DMS153 treated with DMSO at 0.1 percent for 48 hours (cell line): ENCODE data around the gene DNAH17.

Experiments
- DNase-seq: peaks from one replicate; lab custom pipeline; 2025; ENCODE audit not compliant: unreplicated experiment; lab: John Stamatoyannopoulos, UW

The DNAH17 gene

DNA sequence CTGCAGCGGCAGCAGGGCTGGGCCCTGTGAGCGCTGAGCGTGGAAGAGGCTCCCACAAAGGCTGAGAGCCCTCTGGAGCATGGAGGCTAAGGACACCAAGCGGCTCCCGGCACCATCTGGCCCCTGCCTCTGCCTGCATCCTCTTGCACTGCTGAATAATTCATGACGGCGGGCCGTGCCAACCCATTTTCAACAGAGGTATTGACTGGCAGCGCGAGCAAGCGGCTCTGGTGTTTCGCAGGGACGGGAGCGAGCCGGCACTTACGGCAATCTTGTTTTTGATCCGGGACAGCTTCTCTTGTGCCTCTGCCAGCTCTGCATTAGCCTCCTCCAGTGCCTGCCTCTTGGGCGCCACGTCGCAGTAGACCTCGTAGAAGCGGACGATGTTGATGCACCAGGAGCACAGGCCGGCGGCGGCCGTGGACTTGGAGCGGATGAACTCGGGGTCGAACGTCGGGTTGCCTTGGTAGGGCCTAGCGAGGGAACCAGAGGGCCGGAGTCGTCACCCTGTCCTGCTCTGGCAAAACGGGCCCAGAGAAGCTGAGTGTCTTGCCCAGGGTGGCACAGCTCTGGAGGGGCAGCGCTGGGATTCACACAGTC, 118.4 kb downstream of the DNAH17 start:
- peak; percentile 5 for DNase-seq

DNA sequence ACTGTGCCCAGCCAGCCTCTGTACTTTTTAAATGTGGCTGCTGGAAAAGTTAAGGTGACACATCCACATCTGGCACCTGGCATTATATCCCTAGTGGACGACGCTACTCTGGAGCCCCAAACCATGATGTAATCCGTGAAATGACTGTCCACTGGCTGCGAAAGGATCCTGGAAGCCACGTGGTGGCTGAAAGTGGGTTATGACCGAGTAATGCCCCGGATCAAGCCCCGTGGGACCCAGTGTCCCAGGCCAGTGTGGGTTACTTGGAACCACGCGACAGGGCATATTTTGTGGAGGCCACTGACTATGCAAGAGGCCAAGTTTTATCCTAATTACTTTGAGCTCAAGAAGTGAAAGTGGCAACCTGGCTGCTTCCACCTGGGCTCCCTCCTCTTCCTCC, 119.1 kb downstream of the DNAH17 start:
- DNase-seq: no peak

DNA sequence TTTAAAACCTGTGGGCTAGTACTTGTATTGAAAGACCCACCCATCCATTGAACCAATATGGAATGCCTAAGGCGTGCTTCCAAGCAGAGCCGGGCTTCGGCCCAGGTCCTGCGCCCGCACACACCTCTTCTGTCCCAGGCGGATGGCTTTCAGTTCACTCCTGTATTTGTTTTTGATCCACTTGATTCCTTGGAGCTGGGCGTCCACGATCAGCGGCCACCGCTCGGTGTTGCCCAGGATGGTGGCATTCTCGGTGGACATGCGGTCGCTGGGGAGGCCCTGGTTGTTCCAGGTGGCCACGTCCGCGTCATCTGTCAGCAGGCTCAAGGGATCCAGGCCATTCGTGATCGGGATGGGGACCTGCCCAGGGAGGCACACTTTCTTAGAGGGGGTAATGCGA, 122.8 kb downstream of the DNAH17 start:
- DNase-seq: no peak

DNA sequence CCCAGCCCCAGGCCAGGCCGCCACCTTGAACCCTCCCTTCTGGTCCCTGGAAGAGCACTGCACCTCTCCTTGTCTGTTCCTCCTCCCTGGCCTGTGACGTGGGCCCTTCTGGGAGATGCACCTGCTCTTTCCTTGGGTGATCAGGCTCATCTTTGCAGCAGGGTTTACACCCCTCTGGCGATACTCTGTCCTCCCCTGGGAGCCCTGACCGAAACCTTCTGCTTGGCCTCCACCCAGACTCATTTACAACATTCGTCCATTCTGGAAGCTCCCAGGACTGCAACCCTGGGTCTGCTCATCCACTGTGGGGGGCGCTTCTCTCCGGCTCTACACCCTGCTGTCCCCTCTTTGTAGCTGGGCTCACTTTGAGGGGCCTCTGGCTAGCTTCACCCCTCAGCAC, 125.4 kb downstream of the DNAH17 start:
- DNase-seq: no peak

DNA sequence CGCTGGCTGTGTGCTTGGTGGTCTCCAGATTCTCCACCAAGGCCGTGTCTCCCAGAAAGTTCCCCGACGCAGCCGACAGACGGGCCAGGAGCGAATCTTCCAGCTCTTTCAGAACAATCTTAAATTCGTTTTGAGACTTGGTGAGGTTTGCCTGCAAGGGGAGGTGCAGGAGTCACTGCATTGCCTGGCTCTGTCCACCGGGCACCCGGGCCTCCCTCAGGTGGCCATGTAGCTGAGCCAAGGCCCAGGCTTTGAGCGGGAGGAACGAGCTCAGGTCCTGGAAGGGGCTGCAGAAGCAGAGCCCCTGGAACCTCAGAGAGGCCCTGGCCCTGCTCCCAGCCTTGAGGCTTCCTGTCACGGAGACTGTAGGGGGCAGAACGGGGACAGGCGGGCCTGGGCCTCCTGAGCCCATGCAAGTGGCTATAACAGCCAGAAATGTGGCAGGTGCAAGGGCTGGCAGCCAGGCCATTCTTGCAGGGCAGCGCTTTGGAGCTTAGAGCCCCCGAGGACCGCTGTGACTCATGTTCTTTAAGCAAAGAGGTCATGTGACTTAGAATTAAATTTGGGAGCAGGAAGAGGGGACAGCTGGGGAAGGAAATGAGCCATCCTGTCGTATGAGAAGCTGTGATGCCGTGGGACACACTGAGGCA, 126.4 kb downstream of the DNAH17 start:
- DNase-seq: no peak

DNA sequence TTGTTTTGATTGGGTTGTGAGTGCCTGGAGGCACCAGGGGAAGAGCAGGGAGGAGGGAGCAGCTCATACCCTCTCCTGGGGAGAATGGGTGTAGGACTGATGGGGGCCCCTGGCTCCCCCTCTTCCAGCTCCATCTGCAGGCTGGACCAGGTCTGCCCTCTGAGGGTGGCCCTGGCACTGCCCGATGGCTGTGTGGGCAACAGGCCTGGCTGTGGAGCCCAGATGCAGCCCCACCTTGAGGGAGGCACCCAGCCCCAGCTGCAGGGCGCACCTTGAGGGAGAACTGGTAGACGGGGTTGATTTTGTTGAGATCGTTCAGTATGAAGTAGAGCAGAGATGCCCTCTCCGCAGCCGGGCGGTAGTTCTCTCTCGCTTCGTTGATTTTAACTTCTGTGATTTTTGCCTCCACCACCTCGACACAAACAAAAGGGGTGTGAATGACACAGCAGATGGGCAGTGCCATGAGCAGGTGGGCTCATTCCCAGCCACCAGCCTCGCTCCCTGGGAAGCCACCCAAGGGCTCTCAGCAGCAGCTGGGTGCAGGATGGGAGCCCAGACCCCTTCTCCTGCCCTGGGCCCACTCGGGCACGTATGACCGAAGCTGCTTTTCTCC, 127.1 kb downstream of the DNAH17 start:
- no peak for DNase-seq

DNA sequence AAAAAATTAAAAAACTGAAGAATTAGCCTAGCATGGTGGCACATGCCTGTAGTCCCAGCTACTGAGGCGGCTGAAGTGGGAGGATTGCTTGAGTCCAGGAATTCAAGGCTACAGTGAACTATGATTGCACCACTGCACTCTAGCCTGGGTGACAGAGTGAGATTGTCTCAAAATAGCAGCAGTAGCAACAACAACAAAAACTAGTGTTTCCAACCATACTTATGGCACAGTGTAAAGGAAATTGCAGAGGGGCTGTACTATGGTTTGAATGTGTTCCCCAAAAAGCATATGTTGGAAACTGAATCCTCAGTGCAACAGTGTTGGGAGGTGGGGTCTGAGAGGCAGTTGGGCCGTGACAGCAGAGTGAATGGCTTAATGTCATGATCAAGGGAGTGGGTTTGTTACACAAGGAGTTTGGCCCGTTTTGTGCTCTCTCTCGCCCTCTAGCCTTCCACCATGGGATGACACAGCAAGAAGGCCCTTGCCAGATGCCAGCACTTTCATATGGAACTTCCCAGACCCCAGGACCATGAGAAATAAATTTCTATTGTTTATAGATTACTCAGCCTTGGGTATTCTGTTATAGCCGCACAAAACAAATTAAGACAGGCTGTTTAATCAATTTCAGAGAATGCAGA, 128.7 kb downstream of the DNAH17 start:
- no peak for DNase-seq

DNA sequence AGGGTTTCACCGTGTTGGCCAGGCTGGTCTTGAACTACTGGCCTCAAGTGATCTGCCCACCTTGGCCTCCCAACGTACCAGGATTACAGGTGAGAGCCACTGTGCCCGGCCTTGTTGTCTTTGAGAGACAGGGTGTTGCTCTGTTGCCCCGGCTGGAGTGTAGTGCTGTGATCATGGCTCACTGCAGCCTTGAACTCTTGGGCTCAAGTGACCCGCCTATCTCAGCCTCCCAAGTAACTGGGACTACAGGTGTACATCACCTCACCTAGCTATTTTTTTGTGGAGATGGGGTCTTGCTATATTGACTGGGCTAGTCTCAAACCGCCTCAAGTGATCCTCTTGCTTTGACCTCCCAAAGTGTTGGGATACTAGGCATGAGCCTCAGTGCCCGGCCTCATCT, 130.4 kb downstream of the DNAH17 start:
- no peak for DNase-seq

DNA sequence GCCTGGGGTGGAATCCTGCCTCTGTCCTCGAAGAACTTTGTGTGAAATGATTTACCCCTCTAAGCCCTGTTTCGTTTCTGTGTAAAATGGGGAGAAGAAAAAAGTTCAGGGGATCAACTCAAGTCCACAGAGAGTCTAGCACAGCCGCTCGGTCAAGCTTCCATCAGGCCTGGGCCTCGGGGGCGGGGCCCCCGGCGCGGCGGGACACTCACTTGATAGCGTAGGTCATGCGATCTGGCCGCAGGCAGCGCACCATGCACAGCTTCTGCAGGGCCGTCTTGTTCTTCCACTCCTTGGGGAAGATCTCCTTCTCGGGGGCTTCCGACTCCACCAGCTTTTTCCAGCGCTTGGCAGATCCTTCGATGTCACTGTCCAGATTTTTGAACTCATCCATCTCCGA, 132.8 kb downstream of the DNAH17 start:
- no peak for DNase-seq

DNA sequence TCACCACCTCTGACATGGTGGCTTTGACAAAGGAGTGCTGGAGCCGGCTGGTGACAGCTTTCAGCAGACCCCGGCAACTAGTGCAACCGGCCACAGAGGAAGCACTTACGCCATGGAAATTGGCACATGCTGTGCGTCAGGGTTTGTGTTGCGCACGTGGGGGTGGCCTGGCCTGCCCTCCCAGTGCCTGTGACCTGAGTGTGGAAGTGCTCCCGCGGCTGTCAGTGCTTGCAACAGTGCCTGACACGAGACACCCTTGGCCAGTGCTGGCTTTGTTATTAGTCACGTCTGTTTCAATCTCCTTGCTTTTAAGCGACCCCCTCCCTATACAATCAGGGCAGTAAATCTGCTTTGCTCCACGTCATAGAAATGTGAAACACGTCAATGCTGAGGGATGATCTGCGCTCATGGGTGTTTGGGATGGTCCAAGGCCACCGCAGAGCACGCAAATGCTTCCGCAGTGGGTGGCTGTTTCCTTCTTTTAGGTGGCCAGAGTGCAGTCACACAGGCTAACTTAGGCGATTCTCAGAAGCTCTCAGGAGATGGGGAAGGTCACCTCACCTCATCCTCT, 134.5 kb downstream of the DNAH17 start:
- no peak for DNase-seq

DNA sequence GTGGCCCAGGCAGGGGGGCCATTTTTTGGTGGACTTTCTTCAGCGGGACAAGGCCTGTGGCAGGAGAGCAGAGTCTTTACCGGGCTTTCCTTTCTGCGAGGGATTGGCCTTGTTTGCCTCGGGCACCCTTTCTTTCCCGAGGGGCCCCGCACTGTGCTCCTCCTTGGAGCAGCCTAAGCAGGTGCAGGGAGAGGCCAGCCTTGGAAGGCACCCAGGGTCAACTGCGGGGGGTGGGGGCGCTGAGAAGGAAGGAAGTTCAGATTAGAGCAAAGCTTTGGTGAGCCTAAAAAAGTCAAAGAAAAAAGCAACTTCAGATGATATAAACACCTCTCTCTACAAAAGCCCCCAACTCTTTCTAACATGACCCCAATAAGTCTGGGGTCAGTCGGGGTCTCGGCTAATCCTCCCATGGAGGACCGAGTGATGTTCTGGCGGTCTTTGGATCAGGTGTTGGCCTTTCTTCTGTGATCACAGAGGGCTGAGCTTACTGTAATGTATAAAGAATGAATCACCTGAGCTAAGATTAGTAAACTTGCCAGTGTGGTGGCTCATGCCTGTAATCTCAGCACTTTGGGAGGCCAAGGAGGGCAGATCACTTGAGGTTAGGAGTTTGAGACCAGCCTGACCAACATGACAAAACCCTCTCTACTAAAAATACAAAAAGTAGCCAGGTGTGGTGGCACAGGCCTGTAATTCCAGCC, 135.8 kb downstream of the DNAH17 start:
- DNase-seq: no peak

DNA sequence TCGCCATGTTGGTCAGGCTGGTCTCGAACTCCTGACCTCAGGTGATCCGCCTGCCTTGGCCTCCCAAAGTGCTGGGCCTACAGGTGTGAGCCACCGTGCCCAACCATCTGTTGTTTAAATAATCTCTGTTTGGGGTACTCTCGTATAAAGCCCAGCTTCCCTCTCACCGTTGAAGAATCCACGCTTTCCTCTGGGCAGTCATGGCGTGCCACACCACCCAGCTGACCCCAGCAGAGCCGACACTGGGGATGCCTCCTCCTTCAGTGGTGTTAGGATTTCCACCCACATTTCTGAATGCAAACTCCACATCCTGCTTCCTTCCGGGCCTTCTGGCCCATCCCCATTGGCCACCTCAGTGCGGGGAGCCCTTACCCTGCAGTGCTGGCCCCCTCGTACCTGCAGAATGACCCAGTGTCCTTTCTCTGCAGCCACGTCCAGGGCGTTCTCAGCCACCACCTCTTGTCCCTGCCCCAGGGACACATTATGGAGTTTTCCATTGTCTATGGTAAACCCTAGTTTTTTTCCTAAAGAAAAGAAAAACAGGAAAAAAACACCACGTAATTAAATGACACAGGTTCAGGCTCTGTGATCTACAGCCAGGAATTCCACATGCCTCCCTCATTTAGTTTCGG, 138.4 kb downstream of the DNAH17 start:
- DNase-seq: no peak

DNA sequence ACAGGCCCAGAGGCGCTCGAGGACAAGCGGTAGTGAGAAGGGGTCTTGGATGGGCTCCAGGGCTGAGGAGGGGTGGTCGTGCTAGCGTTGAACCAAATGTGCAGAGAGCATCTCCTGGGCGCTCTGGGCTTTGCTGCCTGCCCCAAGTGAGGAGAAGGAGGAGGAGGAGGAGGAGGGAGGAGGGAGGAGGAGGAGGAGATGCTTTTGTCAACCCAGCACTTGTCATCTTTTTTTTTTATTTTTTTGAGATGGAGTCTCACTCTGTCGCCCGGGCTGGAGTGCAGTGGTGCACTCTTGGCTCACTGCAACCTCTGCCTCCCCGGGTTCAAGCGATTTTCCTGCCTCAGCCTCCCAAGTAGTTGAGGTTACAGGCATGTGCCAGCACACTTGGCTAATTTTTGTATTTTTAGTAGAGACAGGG, 138.9 kb downstream of the DNAH17 start:
- DNase-seq: no peak

DNA sequence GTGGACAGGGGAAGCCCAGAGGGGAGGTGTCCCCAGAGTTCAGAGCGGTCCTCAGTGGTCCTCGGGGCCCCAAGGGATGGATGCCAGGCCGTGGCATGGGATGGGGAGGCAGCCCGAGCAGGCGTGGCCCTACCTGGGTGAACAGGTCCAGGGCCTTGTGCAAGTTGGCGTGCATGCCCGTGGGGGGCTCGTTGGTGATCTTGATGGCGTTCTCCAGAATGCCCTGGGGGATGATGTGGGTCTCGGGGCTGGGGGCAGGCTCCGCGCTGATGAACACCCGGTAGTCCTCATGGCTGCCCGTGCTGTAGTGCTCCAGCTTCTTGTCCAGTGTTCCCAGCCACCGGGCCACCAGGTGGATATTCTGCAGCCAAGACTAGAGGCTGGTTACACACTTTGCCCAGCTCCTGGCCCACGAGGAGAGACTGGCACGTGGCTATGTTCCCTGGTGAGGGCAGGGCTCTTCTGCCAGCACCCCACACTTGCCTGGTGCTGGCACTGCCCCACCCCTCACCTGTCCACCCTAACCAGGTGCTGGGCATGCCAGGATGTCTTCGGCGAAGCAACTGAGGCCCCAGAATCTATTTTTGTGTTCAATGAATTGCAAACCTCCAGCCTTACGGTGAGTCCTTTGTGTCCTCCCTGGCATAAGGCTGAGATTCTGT, 139.6 kb downstream of the DNAH17 start:
- no peak for DNase-seq

DNA sequence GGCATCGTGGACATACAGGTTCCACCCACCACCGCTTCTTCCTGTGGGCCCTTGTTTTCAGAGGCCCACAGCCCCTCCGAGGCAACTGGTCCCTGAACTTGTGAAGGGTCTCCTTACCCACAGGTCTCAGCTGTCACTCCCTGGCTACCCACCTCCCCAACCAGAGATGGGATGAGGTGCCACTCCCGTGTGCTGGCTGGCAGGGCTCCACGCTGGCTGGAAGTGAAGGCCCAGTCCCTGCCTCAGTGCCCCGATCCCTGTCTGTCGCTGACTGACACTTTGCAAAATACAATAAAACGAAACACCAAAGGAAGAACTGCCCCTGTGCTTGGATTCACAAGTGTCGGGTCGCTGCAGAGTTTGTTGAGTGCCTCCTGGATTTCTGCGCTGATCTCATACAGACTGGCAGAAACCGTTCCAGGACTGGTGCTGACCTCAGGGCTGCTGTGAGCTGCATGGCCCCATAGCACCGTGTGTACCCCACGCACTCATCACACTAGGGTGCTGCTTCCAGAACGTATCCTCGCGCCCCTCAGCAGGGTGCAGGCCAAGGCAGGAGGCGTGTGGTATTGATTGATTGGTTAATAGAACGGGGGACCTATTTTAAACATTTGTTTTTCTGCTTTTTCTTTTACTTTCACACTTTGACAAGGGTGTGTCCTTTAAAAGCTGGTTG, 141.7 kb downstream of the DNAH17 start:
- DNase-seq: no peak

DNA sequence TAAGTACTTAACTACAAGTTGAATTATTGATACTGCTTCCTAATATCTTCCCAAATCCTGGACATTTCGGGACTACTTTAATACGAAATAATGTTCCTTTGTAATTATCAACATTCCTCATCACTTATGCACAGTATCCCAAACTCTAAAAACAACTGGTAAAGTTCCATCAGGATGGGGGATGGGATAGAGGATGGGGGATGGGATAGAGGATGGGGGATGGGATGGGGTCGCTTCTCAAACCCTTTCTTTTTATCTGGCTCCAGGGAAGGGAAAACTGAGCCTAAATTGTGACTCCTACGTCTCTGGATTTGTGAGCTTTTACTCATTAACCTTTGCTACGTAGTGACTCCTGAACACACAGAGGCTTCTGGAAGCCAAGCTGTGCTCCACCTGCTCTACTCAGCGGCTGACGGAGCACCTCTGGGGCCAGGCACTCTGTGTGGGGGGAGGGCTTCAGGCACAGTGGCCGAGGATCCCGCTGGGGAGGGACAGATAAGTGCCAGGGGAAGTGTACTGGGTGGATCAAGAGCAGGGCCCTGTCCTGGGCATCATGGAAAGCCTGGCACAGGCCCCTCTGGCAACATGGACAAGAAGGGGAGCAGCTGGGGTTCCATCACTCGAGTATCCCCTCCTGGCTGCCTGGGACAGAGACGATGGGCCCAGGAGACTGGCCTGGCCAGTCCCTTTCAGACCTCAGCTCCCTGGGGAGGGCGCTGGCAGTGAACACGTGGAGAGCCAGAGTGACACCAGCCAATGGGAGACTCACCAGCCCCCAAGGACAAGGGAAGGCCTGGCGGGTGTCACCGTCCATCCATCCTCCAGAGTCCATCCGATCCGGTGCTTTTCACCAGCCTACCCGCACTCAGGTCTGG, 142.5 kb downstream of the DNAH17 start:
- no peak for DNase-seq

DNA sequence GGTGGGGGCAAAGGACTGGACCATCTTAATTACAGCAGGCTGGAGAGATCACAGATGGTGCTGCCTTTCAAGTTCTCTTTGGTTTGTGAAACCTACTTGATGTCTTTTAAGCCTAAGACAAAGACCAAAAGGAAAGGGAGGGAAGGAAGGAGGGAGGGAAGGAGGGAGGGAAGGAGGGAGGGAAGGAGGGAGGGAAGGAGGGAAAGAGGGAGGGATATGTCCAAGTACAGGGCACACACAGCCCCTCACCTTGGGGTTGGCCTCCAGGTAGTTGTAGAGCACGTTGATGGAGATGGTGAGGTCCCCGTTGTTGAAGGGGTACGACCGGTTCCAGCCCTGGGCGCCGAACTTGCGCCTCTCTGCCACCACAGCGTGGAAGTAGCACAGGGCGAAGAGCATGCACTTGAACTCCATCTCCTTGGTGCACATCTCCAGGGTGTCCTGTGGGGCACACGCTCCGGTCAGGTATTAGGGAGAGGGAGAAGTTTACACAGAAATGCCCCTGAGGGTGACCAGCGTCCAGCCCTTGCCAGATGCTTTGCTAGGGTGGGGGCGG, 143.3 kb downstream of the DNAH17 start:
- no peak for DNase-seq

DNA sequence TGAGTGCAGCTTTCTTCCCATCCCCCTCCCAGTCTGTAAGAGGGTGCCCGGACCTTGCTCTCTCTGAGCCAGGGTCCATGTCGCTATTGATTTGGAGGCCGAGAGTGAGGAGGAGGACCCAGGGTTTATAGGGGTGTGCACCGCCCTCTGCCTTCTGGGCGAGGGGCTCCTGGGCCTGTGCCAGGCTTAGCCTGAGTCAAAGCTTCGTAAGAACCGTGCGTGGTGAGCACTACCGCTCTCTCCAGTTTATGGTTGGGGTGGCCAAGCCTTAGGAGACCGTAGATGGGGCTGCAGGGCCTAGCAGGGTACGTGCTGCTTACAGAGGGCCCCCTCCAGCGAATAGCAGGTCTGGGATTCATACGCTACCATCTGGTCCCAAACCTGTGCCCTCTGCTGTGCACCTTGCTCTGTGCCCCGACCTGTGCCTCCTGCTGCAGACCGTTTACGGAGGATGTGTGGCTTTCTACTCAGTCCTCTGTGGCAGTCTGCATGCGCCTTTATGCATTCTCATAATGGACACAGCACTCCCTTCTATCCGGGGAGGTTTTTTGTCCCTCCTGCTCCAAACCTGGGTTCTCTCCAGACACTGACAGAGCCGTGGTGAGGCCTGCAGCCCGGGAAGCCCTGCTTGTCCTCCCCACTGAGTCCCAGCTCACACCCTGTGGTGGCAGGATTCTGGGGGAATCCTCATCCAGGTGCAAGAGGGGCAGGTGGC, 144.0 kb downstream of the DNAH17 start:
- no peak for DNase-seq
